ENCODE measurements around the gene FILIP1.

DNA sequence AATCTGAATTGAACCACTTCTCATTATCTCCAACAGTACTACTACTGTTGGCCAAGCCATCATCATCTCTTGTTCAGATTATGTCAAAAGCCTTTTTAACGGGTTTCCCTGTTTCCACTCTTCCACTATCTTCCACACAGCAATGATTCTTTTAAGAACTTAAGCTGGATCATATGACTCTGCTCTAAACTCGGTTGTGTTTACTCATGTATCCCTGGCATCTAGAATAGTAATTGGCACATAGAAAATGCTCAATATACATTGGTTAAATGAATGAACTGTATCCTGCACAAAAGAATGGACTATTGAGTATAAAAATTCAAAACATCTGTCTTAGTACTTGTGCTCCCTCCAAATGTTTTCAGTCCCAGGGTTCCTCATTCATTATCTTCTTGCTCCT is 247.2 kb downstream of the FILIP1 start:
- TF ChIP-seq, protein P1, sequence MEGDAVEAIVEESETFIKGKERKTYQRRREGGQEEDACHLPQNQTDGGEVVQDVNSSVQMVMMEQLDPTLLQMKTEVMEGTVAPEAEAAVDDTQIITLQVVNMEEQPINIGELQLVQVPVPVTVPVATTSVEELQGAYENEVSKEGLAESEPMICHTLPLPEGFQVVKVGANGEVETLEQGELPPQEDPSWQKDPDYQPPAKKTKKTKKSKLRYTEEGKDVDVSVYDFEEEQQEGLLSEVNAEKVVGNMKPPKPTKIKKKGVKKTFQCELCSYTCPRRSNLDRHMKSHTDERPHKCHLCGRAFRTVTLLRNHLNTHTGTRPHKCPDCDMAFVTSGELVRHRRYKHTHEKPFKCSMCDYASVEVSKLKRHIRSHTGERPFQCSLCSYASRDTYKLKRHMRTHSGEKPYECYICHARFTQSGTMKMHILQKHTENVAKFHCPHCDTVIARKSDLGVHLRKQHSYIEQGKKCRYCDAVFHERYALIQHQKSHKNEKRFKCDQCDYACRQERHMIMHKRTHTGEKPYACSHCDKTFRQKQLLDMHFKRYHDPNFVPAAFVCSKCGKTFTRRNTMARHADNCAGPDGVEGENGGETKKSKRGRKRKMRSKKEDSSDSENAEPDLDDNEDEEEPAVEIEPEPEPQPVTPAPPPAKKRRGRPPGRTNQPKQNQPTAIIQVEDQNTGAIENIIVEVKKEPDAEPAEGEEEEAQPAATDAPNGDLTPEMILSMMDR (IDR thresholded peaks at IDR 0.05; ENCODE audit: insufficient read depth, low read depth, low read length): no peak
- TF ChIP-seq EZH2 (IDR thresholded peaks at IDR 0.05; ENCODE audit: insufficient read depth, low read length): no peak
